HG02763 (cell line): ENCODE measurements around the gene FNDC4.

ENCODE experiments used
- ATAC-seq: cut with Tn5 transposase; IDR thresholded peaks from one replicate; pipeline ENCODE4 v1.9.1; 2021; ENCODE audit warnings: mild to moderate bottlenecking, moderate library complexity; ENCODE audit not compliant: unreplicated experiment

The FNDC4 gene

DNA sequence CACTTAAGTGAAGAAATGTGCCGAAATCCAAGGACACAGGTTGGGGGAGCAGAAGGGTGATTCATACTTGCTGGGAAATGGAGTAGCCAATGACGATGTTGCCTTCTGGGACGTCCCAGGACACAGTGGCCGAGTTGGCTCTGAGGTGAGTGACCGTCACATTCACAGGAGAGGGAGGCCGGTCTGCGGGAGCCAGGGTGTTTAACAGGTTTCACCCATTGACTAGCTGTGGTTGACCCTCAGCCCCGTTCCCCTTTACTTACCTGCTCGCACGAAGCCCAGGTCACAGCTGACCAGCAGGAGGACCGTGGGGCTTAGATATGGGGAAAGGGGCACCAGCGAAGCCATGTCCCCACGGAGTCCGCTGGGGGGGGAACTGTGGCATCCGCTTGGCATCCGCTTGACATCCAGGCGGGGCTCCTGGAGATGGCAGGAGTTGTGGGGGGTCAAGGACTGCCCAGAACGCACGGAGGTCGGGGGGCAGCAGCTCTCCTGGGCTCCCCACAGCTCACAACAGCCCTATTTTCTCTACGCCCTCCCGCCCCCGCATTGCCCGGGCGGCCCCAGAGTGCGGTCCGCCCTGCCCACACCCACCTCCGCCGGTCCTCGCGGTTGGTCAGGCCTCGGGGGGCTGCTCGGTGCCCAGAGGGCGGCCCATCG, 586 bp downstream of the FNDC4 start:
- ATAC-seq, result no peak

- no peak for ATAC-seq
Observed at GRCh38 chr2:27493948-27494283, 1.1 kb downstream of the FNDC4 start.

DNA sequence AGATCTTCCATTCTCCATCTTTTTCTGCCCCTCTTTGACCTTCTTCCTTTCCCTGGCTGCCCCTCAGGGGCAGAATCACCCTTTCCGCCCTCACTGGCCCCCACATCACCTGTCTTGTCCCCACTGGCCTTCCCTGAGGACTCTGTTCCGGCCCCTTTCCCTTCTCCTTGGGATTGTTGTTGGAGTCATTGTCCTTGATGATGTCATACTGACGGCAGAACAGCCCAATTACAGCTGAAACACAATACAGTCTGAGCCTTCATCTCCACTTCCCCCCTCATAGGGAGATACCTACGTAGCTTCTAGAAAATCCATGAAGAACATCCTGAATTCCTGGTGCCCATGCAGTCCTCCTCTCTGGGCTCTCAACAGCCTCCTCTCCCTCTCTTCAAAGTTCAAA, 2.4 kb downstream of the FNDC4 start:
- ATAC-seq, result no peak

- peak; percentile 90 for ATAC-seq
Observed at GRCh38 chr2:27489498-27490397, 5.3 kb downstream of the FNDC4 start, which contains the start of gene IFT172. Gene IFT172 (minus strand): TSS chr2:27489743. CDS start chr2:27489653, 90 bp downstream.

- no peak for ATAC-seq
Observed at GRCh38 chr2:27489118-27489497, 5.9 kb downstream of the FNDC4 start.

DNA sequence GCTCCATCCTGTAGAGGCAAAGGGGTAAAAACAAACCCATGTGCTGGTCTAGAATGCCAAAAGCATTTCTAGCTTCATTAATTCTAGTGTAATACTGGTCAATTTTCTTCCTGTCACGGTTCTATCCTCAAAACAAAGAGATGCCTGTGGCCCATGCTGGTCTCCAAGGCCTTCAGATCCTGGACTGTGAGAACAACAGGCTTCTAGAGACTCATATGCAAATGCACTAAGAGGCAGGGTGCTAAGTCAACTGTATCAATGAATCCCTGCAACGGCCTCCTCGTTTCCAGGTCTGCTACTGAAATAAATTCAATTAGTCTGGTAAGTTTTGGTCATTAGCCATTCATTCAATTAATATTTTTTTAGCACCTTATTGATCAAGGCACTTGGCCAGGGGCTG, 9.5 kb downstream of the FNDC4 start:
- no peak for ATAC-seq

GRCh38 chr2:27471961-27472360, 23.0 kb downstream of the FNDC4 start:
- ATAC-seq, result no peak

DNA sequence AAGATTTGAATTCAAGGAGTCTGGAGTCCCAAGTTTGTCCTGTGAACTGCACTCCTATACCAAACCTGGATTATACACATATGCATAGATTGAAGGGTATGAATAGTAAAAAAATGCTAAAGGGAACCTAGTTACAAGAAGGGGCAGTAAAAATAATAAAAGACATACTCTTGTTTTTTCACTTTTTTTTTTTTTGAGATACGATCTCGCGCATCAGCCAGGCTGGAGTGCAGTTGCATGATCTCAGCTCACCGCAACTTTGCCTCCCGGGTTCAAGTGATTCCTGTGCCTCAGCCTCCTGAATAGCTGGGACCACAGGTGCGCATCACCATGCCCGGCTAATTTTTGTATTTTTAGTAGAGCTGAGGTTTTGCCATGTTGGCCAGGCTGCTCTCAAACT, 30.6 kb downstream of the FNDC4 start:
- no peak for ATAC-seq

- ATAC-seq, result no peak
Observed at GRCh38 chr2:27461118-27461517, 33.9 kb downstream of the FNDC4 start.

DNA sequence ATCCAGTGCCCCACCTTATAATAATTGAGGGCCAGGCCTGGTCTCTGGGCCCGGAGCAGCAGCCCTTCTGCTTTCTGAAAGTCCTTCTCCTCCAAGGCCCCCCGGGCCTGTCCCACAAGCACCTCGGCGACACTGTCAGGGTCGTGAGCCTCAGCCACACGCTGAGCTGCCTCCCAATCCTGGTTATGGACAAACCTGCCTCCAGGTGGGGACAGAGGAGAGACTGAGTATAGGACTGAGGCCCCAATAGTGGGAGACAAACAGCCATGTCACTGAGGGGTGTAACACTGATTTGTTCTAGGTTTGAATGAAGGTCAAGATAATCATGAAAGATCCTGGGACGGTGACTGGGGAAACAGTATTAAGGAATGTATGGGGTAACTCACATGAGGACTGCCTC, 41.0 kb downstream of the FNDC4 start:
- no peak for ATAC-seq

DNA sequence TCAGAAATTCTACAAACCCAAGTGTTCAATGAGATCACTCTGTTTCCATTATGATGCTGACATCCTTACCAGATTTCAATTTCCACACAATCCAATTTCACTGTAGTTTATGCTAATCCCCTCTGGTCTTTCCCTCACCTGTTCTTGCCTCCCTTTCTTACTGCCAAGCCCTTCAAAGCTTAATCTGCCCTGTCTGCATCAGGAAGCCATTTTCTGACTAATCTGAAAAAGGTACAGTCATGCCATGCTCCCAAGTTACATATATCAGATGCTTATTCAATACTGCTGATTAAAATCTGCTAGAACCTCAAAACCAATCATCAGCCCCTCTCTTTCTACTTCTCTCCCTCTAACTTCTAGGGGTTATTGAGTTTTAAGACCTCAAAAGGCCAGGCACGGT, 43.9 kb downstream of the FNDC4 start:
- ATAC-seq, result no peak

- ATAC-seq, result no peak
Observed at GRCh38 chr2:27448381-27448780, 46.6 kb downstream of the FNDC4 start.

- ATAC-seq, result no peak
Observed at GRCh38 chr2:27446057-27446456, 48.9 kb downstream of the FNDC4 start.

GRCh38 chr2:27445615-27446014, 49.4 kb downstream of the FNDC4 start:
- no peak for ATAC-seq

DNA sequence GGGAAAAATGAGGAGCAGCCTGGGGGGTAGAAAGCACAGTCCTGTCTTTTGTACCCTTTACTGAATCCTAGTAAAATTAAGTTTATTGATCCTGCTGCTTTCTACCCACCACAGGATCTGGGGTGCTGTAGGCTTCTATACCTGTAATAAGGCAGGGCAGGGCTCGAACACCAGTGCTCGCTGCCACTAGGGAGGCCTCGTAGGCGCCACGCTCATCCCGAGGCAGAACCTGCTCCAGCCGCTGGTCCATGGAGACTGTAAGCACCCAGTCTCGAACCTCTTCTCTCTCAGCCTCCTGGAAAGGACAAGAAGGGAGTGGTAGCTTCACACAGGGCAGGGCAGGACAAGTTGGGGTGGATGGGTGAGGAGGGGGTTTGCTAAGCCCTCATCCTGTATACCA, 49.8 kb downstream of the FNDC4 start:
- no peak for ATAC-seq

- no peak for ATAC-seq
Observed at GRCh38 chr2:27442920-27443282, 52.1 kb downstream of the FNDC4 start.

DNA sequence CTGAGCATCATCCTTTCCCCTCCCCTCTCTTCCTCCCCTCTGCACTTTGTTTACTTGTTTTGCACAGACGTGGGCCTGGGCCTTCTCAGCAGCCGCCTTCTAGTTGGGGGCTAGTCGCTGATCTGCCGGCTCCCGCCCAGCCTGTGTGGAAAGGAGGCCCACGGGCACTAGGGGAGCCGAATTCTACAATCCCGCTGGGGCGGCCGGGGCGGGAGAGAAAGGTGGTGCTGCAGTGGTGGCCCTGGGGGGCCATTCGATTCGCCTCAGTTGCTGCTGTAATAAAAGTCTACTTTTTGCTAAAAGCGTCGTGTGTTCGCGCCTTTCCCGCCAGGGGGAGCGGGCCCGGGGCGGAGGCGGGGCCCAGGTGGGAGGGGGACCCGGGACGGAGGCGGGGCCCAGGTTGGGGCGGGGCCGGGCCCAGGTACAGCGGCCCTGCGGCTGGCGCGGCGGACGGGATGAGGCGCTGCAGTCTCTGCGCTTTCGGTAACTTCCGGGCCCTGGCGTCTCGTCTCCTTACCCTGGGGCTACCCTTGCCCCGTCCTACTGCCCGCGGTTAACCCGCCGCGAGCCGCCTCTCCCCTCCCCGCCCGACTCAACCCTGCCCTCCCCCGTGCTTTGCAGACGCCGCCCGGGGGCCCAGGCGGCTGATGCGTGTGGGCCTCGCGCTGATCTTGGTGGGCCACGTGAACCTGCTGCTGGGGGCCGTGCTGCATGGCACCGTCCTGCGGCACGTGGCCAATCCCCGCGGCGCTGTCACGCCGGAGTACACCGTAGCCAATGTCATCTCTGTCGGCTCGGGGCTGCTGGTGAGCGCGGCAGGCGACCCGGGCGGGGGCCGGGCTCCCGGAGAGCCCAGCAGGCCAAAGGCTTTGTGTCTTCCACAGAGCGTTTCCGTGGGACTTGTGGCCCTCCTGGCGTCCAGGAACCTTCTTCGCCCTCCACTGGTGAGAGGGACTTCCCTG, 52.8 kb downstream of the FNDC4 start, which contains the start of gene KRTCAP3:
Gene KRTCAP3, plus strand, starts transcription at position 424 of the 962 bp plus-strand sequence. Its CDS starts 32 bp downstream, at position 456.
- no peak for ATAC-seq
